Naive B cell (primary cell): ENCODE results near the gene ADAM22. TPM values are rescaled to one million over a fixed set of nuclear protein-coding genes. Genes with fewer than 3 reads are reported as not detected.

Source experiments
- ATAC-seq, 2 donors: fragments of 150-1000 bp; cut with Tn5 transposase; 2 replicates each; pipeline ENCODE4 v1.10.0; 2021; ENCODE audit warnings: low read depth in 2 of 2, mild to moderate bottlenecking in 2 of 2, moderate library complexity in 2 of 2
- DNase-seq: peaks from one replicate; pipeline ENCODE4 v3.0.0; 2022
- H3K27ac Mint-ChIP-seq, 6 donors: one replicate each; pipeline ENCODE4 v1.8.0; 2020 to 2022; ENCODE audit warnings: mild to moderate bottlenecking in 6 of 6, mixed read lengths in 6 of 6, moderate library complexity in 5 of 6, inconsistent platforms in 2 of 6
- H3K27me3 Mint-ChIP-seq, 3 donors: one replicate each; pipeline ENCODE4 v1.8.0; 2021 to 2022; ENCODE audit warnings: mixed read lengths in 3 of 3, mild to moderate bottlenecking in 1 of 3
- H3K36me3 Mint-ChIP-seq, 2 donors: one replicate each; pipeline ENCODE4 v1.8.0; 2020 to 2022; ENCODE audit warnings: mixed read lengths in 2 of 2, inconsistent platforms in 1 of 2, mild to moderate bottlenecking in 1 of 2
- H3K4me1 Mint-ChIP-seq, 3 donors: one replicate each; pipeline ENCODE4 v1.8.0; 2020 to 2022; ENCODE audit warnings: mixed read lengths in 3 of 3, inconsistent platforms in 1 of 3, mild to moderate bottlenecking in 1 of 3, moderate library complexity in 1 of 3
- H3K4me3 Mint-ChIP-seq, 8 donors: one replicate each; pipeline ENCODE4 v1.8.0; 2020 to 2022; ENCODE audit warnings: mild to moderate bottlenecking in 8 of 8, mixed read lengths in 8 of 8, moderate library complexity in 8 of 8, inconsistent platforms in 2 of 8
- H3K9me3 Mint-ChIP-seq, 7 donors: one replicate each; pipeline ENCODE4 v1.8.0; 2020 to 2022; ENCODE audit warnings: mixed read lengths in 7 of 7, mild to moderate bottlenecking in 5 of 7, inconsistent platforms in 2 of 7, moderate library complexity in 1 of 7
- polyA plus RNA-seq, 6 donors: library from polyadenylated mRNA; unstranded; fragments of 300-500 nt; fragmentation: Illumina TruSeq; gene quantifications; one replicate each; pipeline ENCODE4 v1.2.3, GENCODE V29; 2021; ENCODE audit warnings: low read depth in 6 of 6

The ADAM22 gene
- polyA plus RNA-seq, 6 donors from 2014 or later = 0.05 to 1.6 (median 0.29) TPM; not detected in 1

- no peak for DNase-seq
- Mint-ChIP-seq H3K4me3 (no peak overlapping the region), H3K27me3 (no peaks in the 10 kb centered on the region), H3K9me3 (peaks cover 9 to 48% (median 37%) of the 10 kb centered on the region in 7 donors), H3K27ac (no peak overlapping the region), H3K4me1 (no peaks in the 10 kb centered on the region), H3K36me3 (peaks cover 10 to 21% of the 10 kb centered on the region in 2 donors)
- ATAC-seq = no peak
Measured at GRCh38 chr7:88027724-88028123, 93.7 kb downstream of the ADAM22 start.

GRCh38 chr7:88034083-88034695, 100.1 kb downstream of the ADAM22 start:
- DNase-seq (no peak), ATAC-seq (no peak)
- H3K27me3 Mint-ChIP-seq = no peaks in the 10 kb centered on the region
- peaks cover 15 to 21% of the 10 kb centered on the region in 2 donors for H3K36me3 Mint-ChIP-seq
- peaks cover 11 to 40% (median 34%) of the 10 kb centered on the region in 7 donors for H3K9me3 Mint-ChIP-seq
- no peak overlapping the region for H3K27ac Mint-ChIP-seq
- H3K4me1 Mint-ChIP-seq = no peaks in the 10 kb centered on the region
- no peak overlapping the region for H3K4me3 Mint-ChIP-seq

- H3K4me3 Mint-ChIP-seq = no peak overlapping the region
- DNase-seq = no peak
- no peak for ATAC-seq
- H3K27me3 Mint-ChIP-seq = no peaks in the 10 kb centered on the region
- H3K9me3 Mint-ChIP-seq = peaks cover 3 to 16% (median 12%) of the 10 kb centered on the region in 7 donors
- no peak overlapping the region for H3K27ac Mint-ChIP-seq
- H3K36me3 Mint-ChIP-seq = peaks cover 0 to 5% of the 10 kb centered on the region in 2 donors
- H3K4me1 Mint-ChIP-seq = peaks cover 0 to 3% (median 0%) of the 10 kb centered on the region in 3 donors
Measured at GRCh38 chr7:88037050-88037449, 103.0 kb downstream of the ADAM22 start.

- peak overlapping the region in 1 of 6 donors; percentile 20 for H3K27ac Mint-ChIP-seq
- no peak overlapping the region for H3K4me3 Mint-ChIP-seq
- peaks cover 4 to 10% (median 4%) of the 10 kb centered on the region in 3 donors for H3K4me1 Mint-ChIP-seq
- H3K9me3 Mint-ChIP-seq = peaks cover 0 to 1% (median 0%) of the 10 kb centered on the region in 7 donors
- DNase-seq (no peak), ATAC-seq (no peak)
- no peaks in the 10 kb centered on the region for H3K27me3 Mint-ChIP-seq
- H3K36me3 Mint-ChIP-seq = no peaks in the 10 kb centered on the region
Measured at GRCh38 chr7:88040694-88041093, 106.6 kb downstream of the ADAM22 start.

GRCh38 chr7:88041583-88041982, 107.5 kb downstream of the ADAM22 start:
- no peak for ATAC-seq
- Mint-ChIP-seq H3K36me3 (no peaks in the 10 kb centered on the region), H3K27ac (no peak overlapping the region), H3K4me1 (peaks cover 8 to 12% (median 9%) of the 10 kb centered on the region in 3 donors), H3K9me3 (peaks cover 0 to 1% (median 0%) of the 10 kb centered on the region in 7 donors), H3K27me3 (no peaks in the 10 kb centered on the region), H3K4me3 (no peak overlapping the region)
- no peak for DNase-seq

GRCh38 chr7:88042157-88042556, 108.1 kb downstream of the ADAM22 start:
- Mint-ChIP-seq H3K27ac (no peak overlapping the region), H3K4me1 (peaks cover 8 to 12% (median 9%) of the 10 kb centered on the region in 3 donors), H3K36me3 (no peaks in the 10 kb centered on the region), H3K4me3 (no peak overlapping the region), H3K27me3 (no peaks in the 10 kb centered on the region), H3K9me3 (peaks cover 0 to 1% (median 0%) of the 10 kb centered on the region in 7 donors)
- no peak for DNase-seq
- no peak for ATAC-seq

- peaks cover 0 to 1% (median 0%) of the 10 kb centered on the region in 7 donors for H3K9me3 Mint-ChIP-seq
- DNase-seq (no peak), ATAC-seq (no peak)
- H3K27ac Mint-ChIP-seq = no peak overlapping the region
- no peak overlapping the region for H3K4me3 Mint-ChIP-seq
- H3K36me3 Mint-ChIP-seq = no peaks in the 10 kb centered on the region
- no peaks in the 10 kb centered on the region for H3K27me3 Mint-ChIP-seq
- H3K4me1 Mint-ChIP-seq = peaks cover 8 to 12% (median 9%) of the 10 kb centered on the region in 3 donors
Measured at GRCh38 chr7:88042803-88043202, 108.8 kb downstream of the ADAM22 start.

- no peak for DNase-seq
- no peak for ATAC-seq
- Mint-ChIP-seq H3K9me3 (peaks cover 0 to 1% (median 0%) of the 10 kb centered on the region in 7 donors), H3K36me3 (no peaks in the 10 kb centered on the region), H3K4me3 (no peak overlapping the region), H3K4me1 (peaks cover 8 to 12% (median 9%) of the 10 kb centered on the region in 3 donors), H3K27ac (no peak overlapping the region), H3K27me3 (no peaks in the 10 kb centered on the region)
Measured at GRCh38 chr7:88044069-88044468, 110.0 kb downstream of the ADAM22 start.

- DNase-seq (no peak), ATAC-seq (no peak)
- Mint-ChIP-seq H3K4me1 (peaks cover 8 to 9% (median 9%) of the 10 kb centered on the region in 3 donors), H3K36me3 (no peaks in the 10 kb centered on the region), H3K27ac (no peak overlapping the region), H3K9me3 (no peaks in the 10 kb centered on the region), H3K27me3 (no peaks in the 10 kb centered on the region), H3K4me3 (no peak overlapping the region)
Measured at GRCh38 chr7:88046839-88047573, 113.0 kb downstream of the ADAM22 start.

GRCh38 chr7:88057655-88058054, 123.6 kb downstream of the ADAM22 start:
- Mint-ChIP-seq H3K27me3 (no peaks in the 10 kb centered on the region), H3K36me3 (no peaks in the 10 kb centered on the region), H3K27ac (no peak overlapping the region), H3K9me3 (peaks cover 0 to under 1% (median 0%) of the 10 kb centered on the region in 7 donors), H3K4me1 (no peaks in the 10 kb centered on the region), H3K4me3 (no peak overlapping the region)
- no peak for ATAC-seq
- DNase-seq = no peak

GRCh38 chr7:88062238-88062637, 128.2 kb downstream of the ADAM22 start:
- no peaks in the 10 kb centered on the region for H3K4me1 Mint-ChIP-seq
- ATAC-seq (no peak), DNase-seq (no peak)
- H3K36me3 Mint-ChIP-seq = no peaks in the 10 kb centered on the region
- H3K4me3 Mint-ChIP-seq = no peak overlapping the region
- H3K9me3 Mint-ChIP-seq = no peaks in the 10 kb centered on the region
- no peak overlapping the region for H3K27ac Mint-ChIP-seq
- no peaks in the 10 kb centered on the region for H3K27me3 Mint-ChIP-seq

GRCh38 chr7:88069093-88069492, 135.0 kb downstream of the ADAM22 start:
- H3K9me3 Mint-ChIP-seq = peaks cover 0 to 5% (median 0%) of the 10 kb centered on the region in 7 donors
- H3K4me3 Mint-ChIP-seq = no peak overlapping the region
- H3K27ac Mint-ChIP-seq = no peak overlapping the region
- H3K27me3 Mint-ChIP-seq = no peaks in the 10 kb centered on the region
- no peak for DNase-seq
- ATAC-seq = no peak
- no peaks in the 10 kb centered on the region for H3K4me1 Mint-ChIP-seq
- H3K36me3 Mint-ChIP-seq = no peaks in the 10 kb centered on the region

GRCh38 chr7:88071994-88072714, 138.1 kb downstream of the ADAM22 start:
- Mint-ChIP-seq H3K27me3 (no peaks in the 10 kb centered on the region), H3K4me1 (no peaks in the 10 kb centered on the region), H3K36me3 (no peaks in the 10 kb centered on the region), H3K9me3 (peaks cover 0 to 5% (median 0%) of the 10 kb centered on the region in 7 donors), H3K27ac (no peak overlapping the region), H3K4me3 (no peak overlapping the region)
- DNase-seq (no peak), ATAC-seq (no peak)

GRCh38 chr7:88072715-88073055, 138.6 kb downstream of the ADAM22 start:
- no peaks in the 10 kb centered on the region for H3K4me1 Mint-ChIP-seq
- ATAC-seq = no peak

More at GRCh38 chr7:88072715-88073055, 138.6 kb downstream of the ADAM22 start:
- no peaks in the 10 kb centered on the region for H3K36me3 Mint-ChIP-seq
- H3K27me3 Mint-ChIP-seq = no peaks in the 10 kb centered on the region
- no peak overlapping the region for H3K27ac Mint-ChIP-seq
- no peak for DNase-seq
- no peak overlapping the region for H3K4me3 Mint-ChIP-seq
- peaks cover 0 to 5% (median 0%) of the 10 kb centered on the region in 7 donors for H3K9me3 Mint-ChIP-seq
